SU-DHL-6 (cell line): Measurements from ENCODE around the gene ABCC8.

Experiments used
- EZH2phosphoT487 ChIP-seq: fragments of 200-600 bp; sonication (generic), shearing (Covaris generic); conservative IDR thresholded peaks from 2 replicates; pipeline ENCODE4 v1.6.1; 2018; ENCODE audit warnings: mild to moderate bottlenecking, antibody characterized with exemption, low read length, moderate library complexity, mixed read lengths
- TF ChIP-seq, protein P1 (sequence below): fragments of 200-600 bp; sonication (generic); IDR thresholded peaks from one replicate; pipeline ENCODE4 v1.5.1; 2017; ENCODE audit warnings: antibody characterized with exemption, mild to moderate bottlenecking, low read length, moderate library complexity; ENCODE audit not compliant: insufficient read depth, poor library complexity, severe bottlenecking

GRCh38 chr11:17490232-17490631 is 13.6 kb upstream of the ABCC8 start:
- TF ChIP-seq, protein P1, sequence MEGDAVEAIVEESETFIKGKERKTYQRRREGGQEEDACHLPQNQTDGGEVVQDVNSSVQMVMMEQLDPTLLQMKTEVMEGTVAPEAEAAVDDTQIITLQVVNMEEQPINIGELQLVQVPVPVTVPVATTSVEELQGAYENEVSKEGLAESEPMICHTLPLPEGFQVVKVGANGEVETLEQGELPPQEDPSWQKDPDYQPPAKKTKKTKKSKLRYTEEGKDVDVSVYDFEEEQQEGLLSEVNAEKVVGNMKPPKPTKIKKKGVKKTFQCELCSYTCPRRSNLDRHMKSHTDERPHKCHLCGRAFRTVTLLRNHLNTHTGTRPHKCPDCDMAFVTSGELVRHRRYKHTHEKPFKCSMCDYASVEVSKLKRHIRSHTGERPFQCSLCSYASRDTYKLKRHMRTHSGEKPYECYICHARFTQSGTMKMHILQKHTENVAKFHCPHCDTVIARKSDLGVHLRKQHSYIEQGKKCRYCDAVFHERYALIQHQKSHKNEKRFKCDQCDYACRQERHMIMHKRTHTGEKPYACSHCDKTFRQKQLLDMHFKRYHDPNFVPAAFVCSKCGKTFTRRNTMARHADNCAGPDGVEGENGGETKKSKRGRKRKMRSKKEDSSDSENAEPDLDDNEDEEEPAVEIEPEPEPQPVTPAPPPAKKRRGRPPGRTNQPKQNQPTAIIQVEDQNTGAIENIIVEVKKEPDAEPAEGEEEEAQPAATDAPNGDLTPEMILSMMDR = no peak
- no peak for TF ChIP-seq EZH2phosphoT487
